ENCODE data around the gene SLC43A1. TPM values are rescaled to one million over a fixed set of nuclear protein-coding genes. Genes with fewer than 3 reads are reported as not detected.

Gene SLC43A1
- total and polyA plus RNA-seq, 2 of the 4 experiments (the other 2 are of a cell fraction): 10.0 to 17.0 TPM

DNA sequence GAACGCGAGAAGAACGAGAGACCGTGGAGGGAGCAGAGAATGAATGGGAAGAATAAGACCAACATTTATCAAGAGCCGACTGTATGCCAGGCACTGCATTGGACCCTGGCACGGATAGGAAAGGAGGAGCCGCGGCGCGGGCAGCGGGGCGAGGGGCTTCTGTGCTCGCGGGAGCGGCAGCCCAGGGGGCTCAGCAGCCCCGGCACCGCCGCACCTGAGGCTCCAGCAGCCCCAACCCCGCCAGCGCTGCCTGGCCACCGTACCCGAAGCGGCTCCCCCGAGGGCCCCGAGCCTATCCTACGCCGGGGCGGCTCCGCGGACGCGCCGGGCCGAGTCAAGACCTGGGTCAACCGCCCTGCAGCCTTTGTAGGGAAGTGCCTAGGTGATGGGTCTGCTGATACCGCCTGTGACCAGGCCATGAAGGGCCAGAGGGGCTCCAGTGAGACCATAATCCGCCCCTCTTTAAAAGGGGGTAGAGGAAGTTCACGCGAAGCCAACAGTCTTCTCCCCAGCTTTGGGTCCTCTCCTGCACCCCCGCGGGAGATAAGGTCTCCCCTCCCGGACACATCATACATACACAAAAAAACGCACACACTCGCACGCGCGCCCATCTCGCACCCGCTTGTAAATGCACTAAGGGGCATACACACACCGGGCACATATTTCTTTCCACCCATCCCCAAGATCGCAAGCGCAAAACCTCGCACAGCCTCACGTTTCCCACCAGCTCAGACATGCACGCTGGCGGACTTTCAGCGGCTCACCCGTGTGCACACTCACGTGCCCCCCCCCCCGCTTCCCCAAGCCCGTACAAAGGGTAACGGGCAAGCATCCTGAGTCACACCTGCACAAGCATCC is 56.1 kb downstream of the SLC43A1 start:
- Histone ChIP-seq H3K56ac (ENCODE audit: extremely low read depth, insufficient read depth, low read length) (no peak overlapping the region), H2BK20ac (ENCODE audit: low read depth, low read length) (no peak overlapping the region), H2AFZ (replicated peaks; ENCODE audit: low read length, poor library complexity) (peak overlapping the region; percentile 77), H3K4me3 (ENCODE audit: insufficient read depth, low read depth, low read length) (peak overlapping the region; percentile 69; the same call in 1 of the 2 replicates), H2BK15ac (ENCODE audit: low read depth, low read length) (no peak overlapping the region), H3K79me1 (ENCODE audit: low read depth in 1 of 2, low read length in 2 of 2) (no peaks in the 10 kb centered on the region), H2BK5ac (ENCODE audit: low read depth, low read length, poor library complexity, severe bottlenecking) (no peak overlapping the region), H4K8ac (ENCODE audit: low read depth in 2 of 2, low read length in 2 of 2) (no peak overlapping the region), H4K91ac (ENCODE audit: insufficient read depth, low read depth, low read length) (no peak overlapping the region), H3K23ac (ENCODE audit: low read depth, low read length) (0 out of 2 replicates have a peak overlapping the region, but pooled peaks have one; percentile 60), H3K9me1 (ENCODE audit: insufficient read depth, low read length) (no peaks in the 10 kb centered on the region), H2AK9ac (replicated peaks; ENCODE audit: low read depth, low read length, poor library complexity) (no peak overlapping the region), H3K14ac (replicated peaks; ENCODE audit: low read depth, low read length) (no peak overlapping the region), H2AK5ac (ENCODE audit: low read depth, low read length) (no peak overlapping the region), H3K9me3 (ENCODE audit: control insufficient read depth, insufficient read depth, low read length) (no peaks in the 10 kb centered on the region), H3K27me3 (ENCODE audit: control insufficient read depth, insufficient read depth, low read length) (peaks cover 57% of the 10 kb centered on the region), H2BK120ac (ENCODE audit: low read depth, low read length) (no peak overlapping the region), H4K20me1 (ENCODE audit: insufficient read depth, low read length) (no peaks in the 10 kb centered on the region), H3K4me2 (ENCODE audit: low read depth, low read length) (peak overlapping the region; percentile 90), H3K9ac (ENCODE audit: low read depth, low read length) (no peak overlapping the region), H3K4me1 (ENCODE audit: control insufficient read depth, insufficient read depth, low read length) (peaks cover 3% of the 10 kb centered on the region; the same call in 1 of the 2 replicates), H3K4ac (ENCODE audit: low read depth, low read length) (no peak overlapping the region), H3K18ac (ENCODE audit: low read depth, low read length) (no peak overlapping the region), H4K5ac (ENCODE audit: low read depth, low read length) (no peak overlapping the region), H3K36me3 (ENCODE audit: control insufficient read depth, insufficient read depth, low read length) (no peaks in the 10 kb centered on the region), H3K27ac (ENCODE audit: insufficient read depth, low read length) (no peak overlapping the region)
- BruUV-seq (replicated peaks): no TSS peak
- DNase-seq (peak; percentile 17), ATAC-seq (ENCODE audit: low read depth) (0 out of 2 replicates have a peak, but pooled peaks have one; percentile 1)
- 0% methylated on average over 17 of the region's 62 CpGs; no CpG with 5 or more reads in 1 of the 2 experiments for WGBS, 2 experiments (ENCODE audit: extremely low coverage in 2 of 2, insufficient read length in 1 of 2)
- POLR2A ChIA-PET (ENCODE audit: unreplicated experiment): interaction anchor here (0.6 kb wide), 3 partner anchors 15 to 185 kb away, joined by 3 to 9 read pairs (median 3); no protein-coding TSS in a partner anchor
- in situ Hi-C loops (cut with MboI; ENCODE audit: low sequenced_read_pairs) (loop anchor here (5.0 to 10.0 kb wide), 2 partner anchors 68 to 185 kb away; partner anchors contain the start of gene YPEL4), intact Hi-C loops (cut with micrococcal nuclease) (loop anchor here (5.0 to 10.0 kb wide), 2 partner anchors 615 to 1053 kb away; no protein-coding TSS in a partner anchor), dilution Hi-C loops (cut with HindIII; ENCODE audit: low sequenced_read_pairs, unreplicated experiment) (no loop called here)
- CTCF ChIA-PET: interaction anchor here (1.2 to 3.9 kb wide), 4 partner anchors 17 to 67 kb away, joined by 3 to 22 read pairs (median 8); no protein-coding TSS in a partner anchor
- TF ChIP-seq RCOR1 (IDR thresholded peaks at IDR 0.05; ENCODE audit: insufficient replicate concordance, low read length) (no peak), BHLHE40 (IDR thresholded peaks at IDR 0.05; ENCODE audit: low read depth, low read length) (peak; percentile 91)
- TF ChIP-seq, protein P1, sequence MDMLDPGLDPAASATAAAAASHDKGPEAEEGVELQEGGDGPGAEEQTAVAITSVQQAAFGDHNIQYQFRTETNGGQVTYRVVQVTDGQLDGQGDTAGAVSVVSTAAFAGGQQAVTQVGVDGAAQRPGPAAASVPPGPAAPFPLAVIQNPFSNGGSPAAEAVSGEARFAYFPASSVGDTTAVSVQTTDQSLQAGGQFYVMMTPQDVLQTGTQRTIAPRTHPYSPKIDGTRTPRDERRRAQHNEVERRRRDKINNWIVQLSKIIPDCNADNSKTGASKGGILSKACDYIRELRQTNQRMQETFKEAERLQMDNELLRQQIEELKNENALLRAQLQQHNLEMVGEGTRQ (IDR thresholded peaks at IDR 0.05; ENCODE audit: low read depth, low read length): no peak
